Stimulated activated CD8-positive, alpha-beta memory T cell treated with anti-CD3 and anti-CD28 coated beads, Interleukin-15, amount 100 ng/mL, for 24 hours (primary cell): ENCODE results near the gene SDSL.

ENCODE experiments used
- DNase-seq: peaks from one replicate; pipeline ENCODE4 v3.0.0-alpha.2; 2020; ENCODE audit warnings: low read depth

The SDSL gene

GRCh38 chr12:113420996-113421595 lies 1.1 kb upstream of the SDSL start:
- no peak for DNase-seq

- no peak for DNase-seq
Observed at GRCh38 chr12:113422886-113423669, 898 bp downstream of the SDSL start.

GRCh38 chr12:113424456-113424855 lies 2.3 kb downstream of the SDSL start:
- no peak for DNase-seq

DNA sequence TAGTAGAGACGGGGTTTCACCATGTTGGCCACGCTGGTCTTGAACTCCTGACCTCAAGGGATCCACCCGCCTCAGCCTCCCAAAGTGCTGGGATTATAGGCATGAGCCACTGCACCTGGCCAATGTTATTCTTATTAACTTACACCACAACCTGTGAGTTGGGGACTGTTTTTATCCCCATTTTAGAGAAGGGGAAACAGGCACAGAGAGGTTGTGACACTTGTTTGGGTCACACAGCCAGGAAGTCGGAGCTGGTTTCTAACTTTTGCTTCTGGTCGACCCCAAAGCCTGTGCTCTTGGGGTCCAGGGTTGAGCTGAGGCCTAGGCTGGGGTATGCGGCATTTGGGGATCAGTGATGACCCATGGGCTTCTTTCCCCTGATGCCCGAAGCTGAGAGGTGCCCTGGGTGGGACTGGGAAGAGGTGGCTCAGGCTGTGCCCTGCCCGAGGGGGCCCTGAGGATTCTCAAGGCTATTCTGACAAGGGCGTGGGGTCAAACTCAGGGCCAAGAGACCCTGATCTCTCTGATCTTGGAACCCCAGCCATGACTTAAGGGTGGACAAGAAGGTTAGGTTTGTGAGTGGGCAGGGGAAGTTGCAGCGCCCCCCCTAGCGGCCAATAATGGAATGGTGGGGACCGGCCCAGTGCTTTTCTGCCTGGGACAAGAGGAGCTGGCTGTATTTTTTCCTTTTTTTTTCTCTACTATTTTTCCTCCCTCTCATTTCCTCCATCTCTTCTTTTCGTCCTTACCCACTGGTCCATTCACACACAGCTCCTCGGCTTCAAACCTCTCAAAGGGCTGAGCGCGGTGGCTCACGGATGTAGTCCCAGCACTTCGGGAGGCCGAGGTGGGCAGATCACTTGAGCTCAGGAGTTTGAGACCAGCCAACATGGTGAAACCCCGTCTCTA lies 3.0 kb downstream of the SDSL start:
- peak; percentile 32 for DNase-seq

GRCh38 chr12:113425960-113426453 lies 3.8 kb downstream of the SDSL start:
- no peak for DNase-seq

DNA sequence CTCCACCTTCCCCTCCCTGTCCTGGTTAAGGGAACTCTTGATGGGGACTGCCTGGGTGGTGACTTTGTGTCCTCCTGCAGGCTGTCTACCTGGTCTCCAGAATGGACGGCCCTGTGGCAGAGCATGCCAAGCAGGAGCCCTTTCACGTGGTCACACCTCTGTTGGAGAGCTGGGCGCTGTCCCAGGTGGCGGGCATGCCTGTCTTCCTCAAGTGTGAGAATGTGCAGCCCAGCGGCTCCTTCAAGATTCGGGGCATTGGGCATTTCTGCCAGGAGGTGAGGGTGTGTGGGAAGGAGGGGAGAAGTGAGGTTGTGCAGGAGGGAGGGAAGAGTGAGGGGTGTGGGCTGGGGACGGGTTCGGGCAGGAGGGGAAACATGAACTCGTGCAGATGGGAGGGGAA lies 5.7 kb downstream of the SDSL start:
- no peak for DNase-seq

- DNase-seq = no peak
Observed at GRCh38 chr12:113428482-113428881, 6.3 kb downstream of the SDSL start.

- DNase-seq = no peak
Observed at GRCh38 chr12:113432986-113433385, 10.8 kb downstream of the SDSL start.

DNA sequence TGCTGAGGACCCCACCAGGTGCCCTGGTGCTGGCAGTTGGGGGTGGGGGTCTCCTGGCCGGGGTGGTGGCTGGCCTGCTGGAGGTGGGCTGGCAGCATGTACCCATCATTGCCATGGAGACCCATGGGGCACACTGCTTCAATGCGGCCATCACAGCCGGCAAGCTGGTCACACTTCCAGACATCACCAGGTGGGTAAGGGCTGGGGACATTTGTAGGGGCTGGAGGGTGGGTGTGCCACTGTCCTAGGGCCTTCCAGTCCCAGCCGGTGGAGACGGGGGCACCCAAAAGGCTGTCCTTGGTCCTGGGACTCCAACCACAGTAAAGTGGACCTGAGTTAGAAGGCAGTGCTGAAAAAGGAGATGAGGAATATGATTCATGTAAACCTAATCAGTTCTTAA lies 13.2 kb downstream of the SDSL start:
- no peak for DNase-seq

DNA sequence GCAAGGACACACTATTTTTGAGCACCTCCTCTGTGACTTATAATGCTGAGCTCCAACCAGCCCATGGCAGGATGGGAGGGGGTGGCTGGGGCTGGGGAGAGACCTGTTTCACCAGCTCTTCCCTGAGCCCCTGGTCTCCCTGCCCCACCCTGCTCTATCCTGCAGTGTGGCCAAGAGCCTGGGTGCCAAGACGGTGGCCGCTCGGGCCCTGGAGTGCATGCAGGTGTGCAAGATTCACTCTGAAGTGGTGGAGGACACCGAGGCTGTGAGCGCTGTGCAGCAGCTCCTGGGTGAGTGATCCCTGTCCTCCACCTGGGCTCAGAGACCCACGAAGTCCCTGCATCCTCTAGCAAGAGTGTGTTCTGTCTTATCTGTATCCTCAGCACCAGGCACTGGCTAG lies 14.4 kb downstream of the SDSL start:
- DNase-seq = no peak

DNA sequence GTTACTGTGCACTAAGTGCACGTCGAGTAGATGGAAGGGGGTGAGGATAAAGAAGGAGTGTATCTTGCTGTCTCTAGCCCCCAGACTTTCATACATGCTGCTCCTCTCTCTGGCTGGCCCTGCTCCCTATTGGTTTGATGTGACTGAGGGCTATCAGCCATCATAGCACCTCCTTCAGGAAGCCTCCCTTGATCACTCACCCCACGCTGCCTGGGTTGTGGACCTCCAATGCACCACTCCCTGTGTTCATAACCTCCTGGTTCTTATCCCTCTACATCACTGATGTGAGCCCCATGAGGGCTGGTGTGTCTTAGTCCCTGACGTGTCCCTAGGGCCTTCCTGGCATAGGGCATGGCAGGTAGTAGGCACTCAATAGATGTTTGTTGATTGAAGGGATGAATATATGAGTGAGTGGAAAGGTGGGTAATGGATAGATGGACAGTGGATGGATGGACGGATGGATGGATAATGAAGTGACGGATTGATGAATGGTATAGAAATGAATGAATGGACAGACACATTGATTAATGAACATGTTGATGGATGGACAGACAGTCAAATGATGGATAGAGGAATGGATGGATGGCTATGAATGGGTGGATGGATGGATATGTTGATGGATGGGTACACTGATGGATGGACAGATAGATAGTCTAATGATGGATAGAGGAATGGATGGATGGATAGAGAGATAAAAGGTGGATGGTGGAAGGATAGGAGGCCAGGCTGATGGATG lies 15.0 kb downstream of the SDSL start:
- DNase-seq = no peak

DNA sequence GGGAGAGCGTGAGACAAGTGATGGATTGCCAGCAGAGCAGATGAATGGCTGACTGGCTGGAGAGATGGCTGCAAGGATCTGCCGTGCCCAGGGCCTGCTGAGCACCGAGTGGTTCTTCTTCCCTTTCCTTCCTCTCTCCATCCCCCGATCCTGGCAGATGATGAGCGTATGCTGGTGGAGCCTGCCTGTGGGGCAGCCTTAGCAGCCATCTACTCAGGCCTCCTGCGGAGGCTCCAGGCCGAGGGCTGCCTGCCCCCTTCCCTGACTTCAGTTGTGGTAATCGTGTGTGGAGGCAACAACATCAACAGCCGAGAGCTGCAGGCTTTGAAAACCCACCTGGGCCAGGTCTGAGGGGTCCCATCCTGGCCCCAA lies 15.5 kb downstream of the SDSL start:
- DNase-seq = no peak

DNA sequence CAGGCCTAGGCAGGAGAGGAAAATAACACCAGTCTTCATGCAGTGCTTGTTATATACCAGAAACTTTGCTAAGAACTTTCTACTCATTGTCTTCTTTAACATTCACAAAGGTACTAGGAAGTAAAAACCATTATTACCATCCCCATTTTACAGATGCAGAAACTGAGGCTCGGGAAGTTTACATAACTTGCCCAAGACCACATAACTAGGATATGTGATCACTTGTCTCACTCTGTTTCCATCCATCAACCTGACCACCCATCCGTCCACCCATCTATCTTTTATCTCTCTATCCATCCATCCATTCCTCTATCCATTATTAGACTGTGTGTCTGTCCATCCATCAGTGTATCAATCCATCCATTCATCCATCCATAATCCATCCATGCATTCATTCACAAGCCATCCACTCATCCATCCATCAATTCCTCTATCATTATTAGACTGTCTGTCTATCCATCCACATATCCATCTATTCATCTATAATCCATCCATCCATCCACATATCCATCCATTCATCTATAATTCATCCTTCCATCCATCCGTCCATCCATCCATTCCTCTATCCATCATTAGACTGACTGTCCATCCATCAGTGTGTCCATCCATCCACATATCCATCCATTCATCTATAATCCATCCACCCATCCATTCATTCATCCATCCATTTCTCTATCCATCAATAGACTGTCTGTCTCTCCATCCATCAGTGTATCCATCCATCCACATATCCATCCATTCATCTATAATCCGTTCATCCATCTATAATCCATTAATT lies 16.5 kb downstream of the SDSL start:
- no peak for DNase-seq

DNA sequence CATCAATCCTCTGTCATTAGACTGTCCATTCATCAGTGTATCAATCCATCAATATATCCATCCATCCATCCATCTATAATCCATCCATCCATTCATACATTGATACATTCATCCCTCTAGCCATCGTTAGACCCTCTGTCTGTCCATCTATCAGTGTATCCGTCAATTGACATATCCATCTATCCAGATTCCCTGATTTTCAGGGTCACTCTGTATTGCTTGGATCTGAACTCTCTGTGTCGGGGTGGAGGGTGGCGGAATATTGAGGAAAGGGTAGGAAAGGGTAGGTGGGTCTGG lies 17.1 kb downstream of the SDSL start:
- DNase-seq = no peak

DNA sequence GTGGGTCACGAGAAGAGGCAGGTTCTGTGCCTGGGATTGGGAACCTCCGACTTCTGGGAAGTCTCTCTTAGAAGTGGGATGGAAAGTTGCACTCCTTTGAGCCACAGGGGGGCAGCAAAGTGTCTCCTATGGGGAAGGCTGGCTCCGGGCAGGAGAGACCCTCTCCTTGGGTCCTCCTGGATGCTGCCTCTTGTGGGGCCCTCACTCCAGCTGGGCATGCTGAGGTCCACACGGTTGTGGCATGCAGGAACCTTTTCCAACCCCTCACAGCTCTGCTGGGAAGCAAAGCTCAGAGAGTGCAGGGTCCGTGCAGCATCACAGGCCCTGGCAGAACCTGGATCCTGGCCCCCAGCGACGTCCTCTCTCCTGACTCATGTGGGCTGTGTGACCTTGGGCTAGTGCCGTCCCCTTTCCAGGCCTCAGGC lies 17.4 kb downstream of the SDSL start:
- no peak for DNase-seq

GRCh38 chr12:113440336-113440735 lies 18.2 kb downstream of the SDSL start:
- DNase-seq = no peak

DNA sequence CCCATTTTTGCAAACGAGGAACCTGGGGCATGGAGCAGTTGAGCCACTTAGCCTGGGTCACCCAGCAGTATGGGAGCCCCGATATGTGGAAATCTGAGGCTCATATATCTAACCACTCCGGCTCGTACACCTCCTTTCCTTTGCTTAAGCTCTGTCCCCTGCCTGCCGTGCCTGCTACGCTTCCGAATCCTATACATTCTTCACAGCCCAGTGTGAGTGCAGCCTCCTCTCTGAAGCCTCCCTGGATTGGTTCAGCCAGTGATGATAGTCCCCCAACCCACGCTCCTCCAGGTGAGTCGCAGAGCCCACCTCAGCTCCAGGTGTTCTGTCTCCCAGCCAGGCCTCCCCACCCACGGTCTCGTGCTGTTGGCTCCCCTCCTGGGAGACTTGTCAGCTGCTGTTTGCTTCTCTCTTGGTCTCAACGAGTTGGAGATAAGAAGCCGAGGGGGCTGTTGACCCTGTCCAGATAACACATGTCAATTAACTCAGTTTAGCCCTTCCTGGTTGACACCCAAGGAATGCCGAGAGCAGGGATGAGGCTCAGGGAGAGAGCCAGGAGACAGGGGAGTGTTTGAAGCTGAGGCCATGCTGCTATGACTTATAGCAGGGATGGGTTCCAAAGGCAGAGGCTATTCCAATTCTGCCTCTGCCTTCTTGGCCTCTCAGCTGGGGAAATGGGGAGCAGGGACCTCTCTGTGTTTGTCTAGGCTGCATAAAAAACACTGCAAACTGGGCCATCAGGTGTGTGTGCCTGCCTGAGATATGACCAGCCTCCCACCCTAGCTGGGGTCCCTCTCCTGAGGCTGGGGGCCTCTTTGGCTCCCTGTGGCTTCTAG lies 19.0 kb downstream of the SDSL start:
- DNase-seq = no peak

GRCh38 chr12:113443030-113443539 lies 20.9 kb downstream of the SDSL start:
- DNase-seq = no peak

DNA sequence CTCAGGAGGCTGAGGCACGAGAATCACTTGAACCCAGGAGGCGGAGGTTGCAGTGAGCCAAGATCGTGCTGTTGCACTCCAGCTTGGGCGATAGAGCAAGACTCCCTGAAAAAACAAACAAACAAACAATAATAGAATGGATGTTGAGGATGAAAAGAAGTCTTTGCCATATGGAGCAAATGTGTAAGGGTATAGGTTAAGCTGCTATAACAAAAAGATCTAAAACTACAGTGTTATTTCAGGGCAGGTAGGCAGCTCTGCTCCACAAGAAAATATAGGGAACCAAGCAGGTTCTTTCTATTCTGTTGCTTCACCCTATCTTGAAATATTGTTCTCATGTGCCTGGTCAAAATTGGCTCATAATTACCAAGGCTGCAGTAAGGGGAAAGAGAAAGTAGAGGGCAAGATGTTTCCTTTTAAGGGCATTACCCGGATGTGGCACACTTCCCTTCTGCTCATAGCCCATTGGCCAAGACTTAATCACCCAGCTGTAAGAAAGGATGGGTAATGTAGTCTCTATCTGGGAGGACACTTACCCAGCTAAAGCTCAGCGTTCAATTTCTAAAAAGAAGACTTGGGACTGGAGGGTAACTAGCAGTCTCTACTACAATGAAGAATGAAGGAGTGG lies 23.5 kb downstream of the SDSL start:
- DNase-seq = no peak

- DNase-seq = no peak
Observed at GRCh38 chr12:113448873-113449272, 26.7 kb downstream of the SDSL start.
